Caco-2 (cell line): ENCODE results near the gene RNF187. TPM values are rescaled to one million over a fixed set of nuclear protein-coding genes. Genes with fewer than 3 reads are reported as not detected.
A peak's percentile ranks its signal among the peaks of the same experiment; 100 is the strongest.
"Not testable (repeated sequence)": the region's sequence is repeated elsewhere in the genome, so short reads cannot be mapped to it uniquely, and the experiment has no call there.

Experiments
- BruUV-seq: library from RNA; stranded (reverse); fragments of 400-500 nt; replicated peaks from 2 replicates; lab custom pipeline; 2021; lab: Mats Ljungman, UMichigan
- CTCF ChIA-PET: fragments of 300-600 bp; sonication (Branson Sonifier 250); formaldehyde crosslinking; loops from one replicate; lab custom pipeline; 2022; ENCODE audit warnings: antibody characterized with exemption; lab: Charles Lee
- POLR2A ChIA-PET: fragments of 300-600 bp; sonication (Branson Sonifier 250); formaldehyde crosslinking; loops from one replicate; lab custom pipeline; 2022; ENCODE audit warnings: antibody characterized with exemption; lab: Charles Lee
- DNase-seq, 2 experiments: peaks; one replicate each; pipeline versions ENCODE4 v3.0.0 to v3.0.0-alpha.2; 2020 to 2022
- H3K27me3 ChIP-seq: replicated peaks from 2 replicates; pipeline ENCODE4 v1.6.0; 2011; ENCODE audit warnings: low read length; ENCODE audit not compliant: control insufficient read depth, insufficient read depth
- H3K36me3 ChIP-seq: 2 replicates; pipeline ENCODE4 v1.5.1; 2011; ENCODE audit warnings: low read length; ENCODE audit not compliant: control insufficient read depth, insufficient read depth
- H3K4me1 ChIP-seq: fragments of 250-450 bp; sonication (Bioruptor Pico); 2 replicates; pipeline ENCODE4 v1.5.1; 2020; ENCODE audit warnings: mild to moderate bottlenecking
- H3K4me3 ChIP-seq: 2 replicates; pipeline ENCODE4 v1.5.1; 2011; ENCODE audit warnings: low read depth, mild to moderate bottlenecking, control low read depth, low read length
- H3K9me3 ChIP-seq: fragments of 250-450 bp; sonication (Bioruptor Pico); 2 replicates; pipeline ENCODE4 v1.5.1; 2020; ENCODE audit warnings: mild to moderate bottlenecking, moderate library complexity
- H3K27ac Mint-ChIP-seq: one replicate; pipeline ENCODE4 v1.8.0; 2022; ENCODE audit warnings: mixed read lengths; ENCODE audit not compliant: unreplicated experiment
- H3K27me3 Mint-ChIP-seq: one replicate; pipeline ENCODE4 v1.8.0; 2022; ENCODE audit warnings: mixed read lengths; ENCODE audit not compliant: insufficient read depth, unreplicated experiment
- H3K36me3 Mint-ChIP-seq: one replicate; pipeline ENCODE4 v1.8.0; 2022; ENCODE audit warnings: mild to moderate bottlenecking, mixed read lengths; ENCODE audit not compliant: insufficient read depth, unreplicated experiment
- H3K4me1 Mint-ChIP-seq: one replicate; pipeline ENCODE4 v1.8.0; 2022; ENCODE audit warnings: low read depth, mixed read lengths; ENCODE audit not compliant: unreplicated experiment
- H3K4me3 Mint-ChIP-seq: one replicate; pipeline ENCODE4 v1.8.0; 2022; ENCODE audit warnings: mild to moderate bottlenecking, moderate library complexity, mixed read lengths; ENCODE audit not compliant: unreplicated experiment
- H3K9me3 Mint-ChIP-seq: one replicate; pipeline ENCODE4 v1.8.0; 2022; ENCODE audit warnings: mixed read lengths; ENCODE audit not compliant: unreplicated experiment
- CTCF ChIP-seq, 2 experiments: fragments of 200-600 bp in 1 of 2; IDR thresholded peaks; 1 replicate in 1 of 2; 2 replicates in 1 of 2; pipeline versions ENCODE4 v1.5.1 to v1.8.0; 2011 to 2022; ENCODE audit warnings: antibody characterized with exemption in 1 of 2, control low read depth in 1 of 2, inconsistent platforms in 1 of 2, low read depth in 1 of 2, low read length in 1 of 2, mild to moderate bottlenecking in 1 of 2, moderate library complexity in 1 of 2; ENCODE audit not compliant: insufficient read depth in 1 of 2, severe bottlenecking in 1 of 2, unreplicated experiment in 1 of 2
- intact Hi-C: fragments of 100-400 bp; cut with micrococcal nuclease; formaldehyde crosslinking; loops from one replicate; pipeline ENCODE4 v1.10.0; 2022; ENCODE audit not compliant: unreplicated experiment
- total RNA-seq: library from RNA; stranded (reverse); gene quantifications from 2 replicates; pipeline ENCODE4 v1.2.3, GENCODE V29; 2022

Gene RNF187
- total RNA-seq, 1 experiment from 2014 or later: 164 TPM

DNA sequence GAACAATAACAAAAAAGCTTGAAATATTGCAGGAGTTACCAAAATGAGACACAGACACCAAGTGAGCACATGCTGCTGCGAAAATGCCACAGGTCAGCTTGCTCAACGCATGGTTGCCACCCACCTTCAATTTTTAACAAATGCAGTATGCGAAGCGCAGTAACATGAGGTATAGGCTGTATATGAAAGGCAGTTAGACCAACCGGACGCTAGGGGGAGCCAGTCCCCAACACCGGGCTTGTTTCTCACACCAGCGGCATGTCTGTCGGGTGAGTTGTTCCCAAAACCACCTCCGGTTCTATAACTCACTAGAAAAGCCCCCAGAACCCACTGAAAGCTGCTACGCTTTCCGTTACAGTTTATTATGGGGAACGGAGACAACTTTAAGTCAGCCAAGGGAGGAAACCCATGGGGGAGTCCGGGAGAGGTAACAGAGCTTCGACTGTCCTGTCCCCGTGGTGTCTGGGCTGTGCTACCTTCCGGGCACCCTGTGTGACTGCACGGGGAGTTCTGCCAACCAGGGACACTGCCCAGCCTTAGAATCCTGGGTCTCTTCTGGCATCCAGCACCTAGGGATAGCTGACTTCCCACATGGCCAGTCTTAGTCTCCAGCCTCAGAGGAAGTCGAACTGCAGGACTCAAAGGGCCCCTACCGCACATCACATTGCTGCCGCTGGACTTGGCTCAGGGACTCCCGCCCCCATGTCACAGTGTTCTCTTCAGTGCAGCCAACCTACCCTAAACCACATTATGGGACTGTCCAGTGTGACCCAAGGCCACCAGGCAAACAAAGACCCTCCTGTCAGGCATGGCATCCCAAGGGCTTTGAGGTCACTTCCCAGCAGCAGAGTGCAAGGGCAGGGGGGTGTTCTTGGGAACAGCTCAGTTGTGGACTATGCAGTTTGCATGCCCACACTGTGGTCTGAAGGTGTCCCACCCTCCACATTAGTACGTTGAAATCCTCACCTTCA is 14.0 kb downstream of the RNF187 start:
- no peaks in the 10 kb centered on the region for H3K4me1 Mint-ChIP-seq

GRCh38 chr1:228502522-228502921 is 15.3 kb downstream of the RNF187 start:
- no peaks in the 10 kb centered on the region for H3K4me1 ChIP-seq
- DNase-seq: no peak
- H3K27me3 Mint-ChIP-seq: peaks cover under 1% of the 10 kb centered on the region
- BruUV-seq: no TSS peak
- ChIA-PET CTCF (no interaction called here), POLR2A (no interaction called here)
- H3K9me3 ChIP-seq: no peaks in the 10 kb centered on the region
- no peak overlapping the region for H3K27ac Mint-ChIP-seq
- no peak for TF ChIP-seq CTCF (IDR thresholded peaks at IDR 0.05; ENCODE audit: insufficient read depth in 1 of 2, low read depth in 1 of 2, low read length in 1 of 2, severe bottlenecking in 1 of 2, unreplicated experiment in 1 of 2)
- H3K4me3 Mint-ChIP-seq: no peak overlapping the region
- H3K9me3 Mint-ChIP-seq: no peaks in the 10 kb centered on the region
- intact Hi-C loops: loop anchor here (5.0 kb wide), 1 partner anchor 45 kb away; a partner anchor contains a TSS
- H3K27me3 ChIP-seq: no peaks in the 10 kb centered on the region
- H3K4me1 Mint-ChIP-seq: no peaks in the 10 kb centered on the region
- H3K4me3 ChIP-seq: no peak overlapping the region
- no peaks in the 10 kb centered on the region for H3K36me3 Mint-ChIP-seq
- no peaks in the 10 kb centered on the region; the same call in 1 of the 2 replicates for H3K36me3 ChIP-seq

More for the DNA sequence above, 14.0 kb downstream of the RNF187 start:
- Histone ChIP-seq H3K9me3 (no peaks in the 10 kb centered on the region), H3K4me1 (no peaks in the 10 kb centered on the region), H3K27me3 (no peaks in the 10 kb centered on the region), H3K4me3 (no peak overlapping the region), H3K36me3 (no peaks in the 10 kb centered on the region; the same call in 1 of the 2 replicates)
- Mint-ChIP-seq H3K9me3 (no peaks in the 10 kb centered on the region), H3K36me3 (no peaks in the 10 kb centered on the region), H3K27ac (no peak overlapping the region), H3K27me3 (no peaks in the 10 kb centered on the region), H3K4me3 (peak overlapping the region; percentile 25)
- peak; percentile 84 to 88 for TF ChIP-seq CTCF (IDR thresholded peaks at IDR 0.05; ENCODE audit: insufficient read depth in 1 of 2, low read depth in 1 of 2, low read length in 1 of 2, severe bottlenecking in 1 of 2, unreplicated experiment in 1 of 2)
- no TSS peak for BruUV-seq
- CTCF ChIA-PET: no interaction called here
- intact Hi-C loops: loop anchor here (1.0 to 5.0 kb wide), 2 partner anchors 15 to 44 kb away; a partner anchor contains a TSS
- POLR2A ChIA-PET: no interaction called here
- peak; percentile 82 to 86 for DNase-seq

DNA sequence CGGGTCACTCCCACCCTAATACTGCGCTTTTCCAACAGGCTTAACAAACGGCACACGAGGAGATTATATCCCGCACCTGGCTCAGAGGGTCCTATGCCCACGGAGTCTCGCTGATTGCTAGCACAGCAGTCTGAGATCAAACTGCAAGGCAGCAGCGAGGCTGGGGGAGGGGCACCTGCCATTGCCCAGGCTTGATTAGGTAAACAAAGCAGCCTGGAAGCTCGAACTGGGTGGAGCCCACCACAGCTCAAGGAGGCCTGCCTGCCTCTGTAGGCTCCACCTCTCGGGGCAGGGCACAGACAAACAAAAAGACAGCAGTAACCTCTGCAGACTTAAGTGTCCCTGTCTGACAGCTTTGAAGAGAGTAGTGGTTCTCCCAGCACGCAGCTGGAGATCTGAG is 18.8 kb downstream of the RNF187 start:
- POLR2A ChIA-PET, H3K4me3 ChIP-seq, CTCF ChIA-PET, H3K27me3 ChIP-seq, H3K36me3 ChIP-seq, H3K9me3 Mint-ChIP-seq, H3K9me3 ChIP-seq, H3K4me1 ChIP-seq, H3K27ac Mint-ChIP-seq, H3K36me3 Mint-ChIP-seq, H3K4me1 Mint-ChIP-seq, intact Hi-C loops, BruUV-seq: not testable (repeated sequence)
- peak in 1 of 2 experiments; percentile 25 for DNase-seq
- Mint-ChIP-seq H3K27me3 (peaks cover 13% of the 10 kb centered on the region), H3K4me3 (peak overlapping the region; percentile 62)
